Liver (tissue), 3 donors: Measurements from ENCODE around the gene ORAI3.

Experiments
- ATF3 ChIP-seq: IDR thresholded peaks from 2 replicates; pipeline ENCODE4 v1.6.1; 2016; ENCODE audit warnings: antibody characterized with exemption
- CTCF ChIP-seq: fragments of 150-350 bp; IDR thresholded peaks from 2 replicates; pipeline ENCODE4 v1.5.1; 2017; ENCODE audit warnings: improper control_type of control experiment, low read depth, low read length; ENCODE audit not compliant: missing input control
- GABPA ChIP-seq, 2 donors: IDR thresholded peaks in 1 of 2; conservative IDR thresholded peaks in 1 of 2; 2 replicates each; pipeline ENCODE4 v1.6.1; 2016; ENCODE audit warnings: antibody characterized with exemption in 2 of 2, mild to moderate bottlenecking in 1 of 2, moderate library complexity in 1 of 2
- HNF4A ChIP-seq, 2 donors: conservative IDR thresholded peaks; 2 replicates each; pipeline ENCODE4 v1.6.1; 2016; ENCODE audit warnings: antibody characterized with exemption in 2 of 2, mild to moderate bottlenecking in 2 of 2
- JUND ChIP-seq, 2 donors: IDR thresholded peaks; 2 replicates each; pipeline ENCODE4 v1.6.1; 2016; ENCODE audit warnings: antibody characterized with exemption in 2 of 2
- MAX ChIP-seq: IDR thresholded peaks from 2 replicates; pipeline ENCODE4 v1.6.1; 2016; ENCODE audit warnings: antibody characterized with exemption
- RAD21 ChIP-seq, 2 donors: IDR thresholded peaks; 2 replicates each; pipeline ENCODE4 v1.6.1; 2016; ENCODE audit warnings: antibody characterized with exemption in 2 of 2, mild to moderate bottlenecking in 2 of 2
- SP1 ChIP-seq: IDR thresholded peaks from 2 replicates; pipeline ENCODE4 v1.6.1; 2018; ENCODE audit warnings: antibody characterized with exemption, mild to moderate bottlenecking
- TAF1 ChIP-seq: conservative IDR thresholded peaks from 2 replicates; pipeline ENCODE4 v1.6.1; 2016; ENCODE audit warnings: antibody characterized with exemption, mild to moderate bottlenecking
- YY1 ChIP-seq: IDR thresholded peaks from 2 replicates; pipeline ENCODE4 v1.6.1; 2016; ENCODE audit warnings: antibody characterized with exemption, mild to moderate bottlenecking
- ZBTB33 ChIP-seq: IDR thresholded peaks from 2 replicates; pipeline ENCODE4 v1.6.1; 2016; ENCODE audit warnings: antibody characterized with exemption
- donor health status: healthy.
- donor health status: healthy.

- no peak for TF ChIP-seq CTCF
- TF ChIP-seq SP1, result no peak
- no peak for TF ChIP-seq YY1
- no peak for TF ChIP-seq TAF1
- no peak for TF ChIP-seq MAX
- no peak for TF ChIP-seq ZBTB33
- TF ChIP-seq ATF3, result no peak
- no peak for TF ChIP-seq HNF4A (conservative IDR thresholded peaks at IDR 0.05)
- TF ChIP-seq RAD21 (IDR thresholded peaks at IDR 0.05), result no peak
- peak; percentile 46 to 72 for TF ChIP-seq GABPA (IDR thresholded peaks at IDR 0.05 in 1 of 2, conservative IDR thresholded peaks at IDR 0.05 in 1 of 2)
- TF ChIP-seq JUND (IDR thresholded peaks at IDR 0.05), result no peak
These were observed 45.3 kb upstream of the ORAI3 start for GRCh38 chr16:30903596-30903995.
